HepG2 (cell line): Measurements from ENCODE around the gene CFAP221. TPM values are rescaled to one million over a fixed set of nuclear protein-coding genes. Genes with fewer than 3 reads are reported as not detected.

Experiments used
- CBFB ChIP-seq: sonication (generic); formaldehyde crosslinking; IDR thresholded peaks from 2 replicates; pipeline ENCODE4 v1.4.0; 2020; ENCODE audit warnings: missing genetic modification reagents
- MAFK ChIP-seq, 2 experiments: IDR thresholded peaks in 1 of 2; conservative IDR thresholded peaks in 1 of 2; 2 replicates each; pipeline ENCODE4 v1.6.1; 2011; ENCODE audit warnings: improper control_type of control experiment in 2 of 2, low read length in 2 of 2
- MEIS1 ChIP-seq: sonication (generic); formaldehyde crosslinking; IDR thresholded peaks from 2 replicates; pipeline ENCODE4 v1.9.0; 2021; ENCODE audit warnings: mild to moderate bottlenecking, missing genetic modification reagents, moderate library complexity, borderline replicate concordance
- TBX3 ChIP-seq: fragments of 450-650 bp; IDR thresholded peaks from 2 replicates; pipeline ENCODE4 v1.6.1; 2017; ENCODE audit warnings: antibody characterized with exemption, mild to moderate bottlenecking, inconsistent platforms, borderline replicate concordance
- TCF12 ChIP-seq, 2 experiments: fragments of 450-650 bp in 1 of 2; sonication (generic) in 1 of 2; formaldehyde crosslinking in 1 of 2; IDR thresholded peaks; 2 replicates each; pipeline versions ENCODE4 v1.6.1 to v1.8.0; 2017 to 2022; ENCODE audit warnings: antibody characterized with exemption in 1 of 2, mild to moderate bottlenecking in 1 of 2, missing genetic modification reagents in 1 of 2, moderate library complexity in 1 of 2
- ZBTB33 ChIP-seq: sonication (generic); formaldehyde crosslinking; IDR thresholded peaks from 2 replicates; pipeline ENCODE4 v1.4.0; 2020; ENCODE audit warnings: missing genetic modification reagents
- ZGPAT ChIP-seq: IDR thresholded peaks from 2 replicates; pipeline ENCODE4 v1.6.1; 2016; ENCODE audit warnings: mild to moderate bottlenecking
- ZNF251 ChIP-seq: sonication (generic); formaldehyde crosslinking; IDR thresholded peaks from 2 replicates; pipeline ENCODE4 v1.9.0; 2021; ENCODE audit warnings: mild to moderate bottlenecking, missing genetic modification reagents
- ZNF549 ChIP-seq: sonication (generic); formaldehyde crosslinking; IDR thresholded peaks from 2 replicates; pipeline ENCODE4 v1.5.0; 2020; ENCODE audit warnings: missing genetic modification reagents
- ZNF839 ChIP-seq: sonication (generic); formaldehyde crosslinking; IDR thresholded peaks from 2 replicates; pipeline ENCODE4 v1.4.0; 2020; ENCODE audit warnings: missing genetic modification reagents, mild to moderate bottlenecking, borderline replicate concordance
- polyA plus RNA-seq, 8 experiments: library from polyadenylated mRNA; depleted of rRNA in 3 of 8; stranded (reverse) in 7 of 8; unstranded in 1 of 8; fragments of >200 nt; fragmentation: Illumina TruSeq in 4 of 8; extraction: Trizol in 4 of 8; gene quantifications; 2 replicates each; pipeline versions ENCODE4 v1.2.1 to v1.2.3, GENCODE V29; 2011 to 2016; ENCODE audit warnings: low read depth in 4 of 8, missing spikeins in 1 of 8, mixed read lengths in 1 of 8; ENCODE audit not compliant: insufficient read depth in 1 of 8
- total RNA-seq, 5 experiments: library from RNA; depleted of rRNA; stranded (reverse); fragments of >200 nt; fragmentation: Illumina TruSeq; extraction: Trizol; gene quantifications; 2 replicates each; pipeline ENCODE4 v1.2.3, GENCODE V29; 2016; ENCODE audit warnings: low read depth in 1 of 5
- TF ChIP-seq, protein P1 (sequence below): sonication (generic); formaldehyde crosslinking; IDR thresholded peaks from 2 replicates; pipeline ENCODE4 v1.4.0; 2020; ENCODE audit warnings: missing genetic modification reagents; ENCODE audit errors: not compliant biosample characterization
- TF ChIP-seq, protein P2 (sequence below): sonication (generic); formaldehyde crosslinking; IDR thresholded peaks from 2 replicates; pipeline ENCODE4 v1.4.0; 2020; ENCODE audit warnings: mild to moderate bottlenecking, missing genetic modification reagents
- TF ChIP-seq, protein P3 (sequence below): sonication (generic); formaldehyde crosslinking; IDR thresholded peaks from 2 replicates; pipeline ENCODE4 v1.5.1; 2020; ENCODE audit warnings: missing genetic modification reagents, mild to moderate bottlenecking, borderline replicate concordance

The CFAP221 gene
- total and polyA plus RNA-seq, 2 of the 13 experiments (the other 11 are each of a cell fraction or from before 2014, with no cell fraction given), result not detected

GRCh38 chr2:119678021-119678656 lies 133.9 kb downstream of the CFAP221 start (continued):
- TF ChIP-seq, protein P1, sequence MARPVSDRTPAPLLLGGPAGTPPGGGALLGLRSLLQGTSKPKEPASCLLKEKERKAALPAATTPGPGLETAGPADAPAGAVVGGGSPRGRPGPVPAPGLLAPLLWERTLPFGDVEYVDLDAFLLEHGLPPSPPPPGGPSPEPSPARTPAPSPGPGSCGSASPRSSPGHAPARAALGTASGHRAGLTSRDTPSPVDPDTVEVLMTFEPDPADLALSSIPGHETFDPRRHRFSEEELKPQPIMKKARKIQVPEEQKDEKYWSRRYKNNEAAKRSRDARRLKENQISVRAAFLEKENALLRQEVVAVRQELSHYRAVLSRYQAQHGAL (CRISPR knock-in tag), result no peak
- TF ChIP-seq, protein P2, sequence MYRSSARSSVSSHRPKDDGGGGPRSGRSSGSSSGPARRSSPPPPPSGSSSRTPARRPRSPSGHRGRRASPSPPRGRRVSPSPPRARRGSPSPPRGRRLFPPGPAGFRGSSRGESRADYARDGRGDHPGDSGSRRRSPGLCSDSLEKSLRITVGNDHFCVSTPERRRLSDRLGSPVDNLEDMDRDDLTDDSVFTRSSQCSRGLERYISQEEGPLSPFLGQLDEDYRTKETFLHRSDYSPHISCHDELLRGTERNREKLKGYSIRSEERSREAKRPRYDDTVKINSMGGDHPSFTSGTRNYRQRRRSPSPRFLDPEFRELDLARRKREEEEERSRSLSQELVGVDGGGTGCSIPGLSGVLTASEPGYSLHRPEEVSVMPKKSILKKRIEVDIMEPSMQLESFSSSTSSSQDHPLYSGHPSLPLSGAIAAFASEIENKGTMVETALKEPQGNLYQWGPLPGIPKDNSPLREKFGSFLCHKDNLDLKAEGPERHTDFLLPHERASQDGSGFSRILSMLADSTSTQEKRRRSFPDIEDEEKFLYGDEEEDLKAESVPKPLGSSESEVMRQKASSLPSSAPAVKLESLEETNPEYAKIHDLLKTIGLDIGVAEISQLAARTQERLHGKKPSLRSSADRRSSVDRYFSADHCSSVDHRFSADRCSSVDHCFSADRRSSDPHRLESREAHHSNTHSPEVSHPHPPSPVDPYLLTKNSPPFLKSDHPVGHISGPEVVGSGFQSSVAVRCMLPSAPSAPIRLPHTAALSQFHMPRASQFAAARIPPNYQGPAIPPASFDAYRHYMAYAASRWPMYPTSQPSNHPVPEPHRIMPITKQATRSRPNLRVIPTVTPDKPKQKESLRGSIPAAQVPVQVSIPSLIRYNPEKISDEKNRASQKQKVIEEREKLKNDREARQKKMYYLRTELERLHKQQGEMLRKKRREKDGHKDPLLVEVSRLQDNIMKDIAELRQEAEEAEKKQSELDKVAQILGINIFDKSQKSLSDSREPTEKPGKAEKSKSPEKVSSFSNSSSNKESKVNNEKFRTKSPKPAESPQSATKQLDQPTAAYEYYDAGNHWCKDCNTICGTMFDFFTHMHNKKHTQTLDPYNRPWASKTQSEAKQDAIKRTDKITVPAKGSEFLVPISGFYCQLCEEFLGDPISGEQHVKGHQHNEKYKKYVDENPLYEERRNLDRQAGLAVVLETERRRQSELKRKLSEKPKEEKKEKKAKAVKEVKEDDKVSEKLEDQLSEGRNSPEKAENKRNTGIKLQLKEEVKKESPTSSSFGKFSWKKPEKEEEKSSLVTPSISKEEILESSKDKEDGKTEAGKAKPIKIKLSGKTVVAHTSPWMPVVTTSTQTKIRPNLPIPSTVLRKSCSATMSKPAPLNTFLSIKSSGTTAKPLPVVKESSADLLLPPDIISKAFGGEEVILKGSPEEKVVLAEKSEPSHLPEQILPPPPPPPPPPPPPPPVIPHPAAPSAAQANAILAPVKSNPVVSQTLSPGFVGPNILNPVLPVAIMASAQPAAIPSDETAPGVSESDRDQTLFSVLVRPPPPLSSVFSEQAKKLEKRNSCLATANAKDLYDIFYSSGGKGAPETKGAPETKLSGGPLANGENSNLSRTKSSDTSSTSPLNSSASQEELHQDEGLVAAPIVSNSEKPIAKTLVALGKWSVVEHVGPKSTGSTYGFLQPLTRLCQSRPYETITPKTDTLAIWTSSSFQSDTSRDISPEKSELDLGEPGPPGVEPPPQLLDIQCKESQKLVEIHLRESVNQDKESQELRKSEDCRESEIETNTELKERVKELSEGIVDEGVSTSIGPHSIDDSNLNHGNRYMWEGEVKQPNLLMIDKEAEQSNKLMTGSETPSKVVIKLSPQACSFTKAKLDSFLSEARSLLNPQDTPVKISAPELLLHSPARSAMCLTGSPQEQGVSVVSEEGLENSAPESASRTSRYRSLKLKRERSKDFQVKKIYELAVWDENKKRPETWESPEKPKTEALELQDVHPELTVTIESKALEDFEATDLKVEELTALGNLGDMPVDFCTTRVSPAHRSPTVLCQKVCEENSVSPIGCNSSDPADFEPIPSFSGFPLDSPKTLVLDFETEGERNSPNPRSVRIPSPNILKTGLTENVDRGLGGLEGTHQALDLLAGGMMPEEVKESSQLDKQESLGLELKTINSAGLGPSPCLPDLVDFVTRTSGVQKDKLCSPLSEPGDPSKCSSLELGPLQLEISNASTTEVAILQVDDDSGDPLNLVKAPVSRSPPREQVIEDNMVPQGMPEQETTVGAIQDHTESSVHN, result no peak
- TF ChIP-seq TBX3, result peak; percentile 68; the same call in 1 of the 2 replicates
- no peak for TF ChIP-seq MAFK (conservative IDR thresholded peaks at IDR 0.05 in 1 of 2, IDR thresholded peaks at IDR 0.05 in 1 of 2; ENCODE audit: low read length in 2 of 2)
- TF ChIP-seq CBFB (CRISPR knock-in tag), result no peak
- no peak for TF ChIP-seq ZNF549 (CRISPR knock-in tag)
- TF ChIP-seq MEIS1 (CRISPR knock-in tag), result no peak; the same call in 1 of the 2 replicates
- TF ChIP-seq, protein P3, sequence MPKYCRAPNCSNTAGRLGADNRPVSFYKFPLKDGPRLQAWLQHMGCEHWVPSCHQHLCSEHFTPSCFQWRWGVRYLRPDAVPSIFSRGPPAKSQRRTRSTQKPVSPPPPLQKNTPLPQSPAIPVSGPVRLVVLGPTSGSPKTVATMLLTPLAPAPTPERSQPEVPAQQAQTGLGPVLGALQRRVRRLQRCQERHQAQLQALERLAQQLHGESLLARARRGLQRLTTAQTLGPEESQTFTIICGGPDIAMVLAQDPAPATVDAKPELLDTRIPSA (CRISPR knock-in tag), result no peak
- TF ChIP-seq ZBTB33, result no peak
- no peak for TF ChIP-seq ZNF839 (CRISPR knock-in tag)
- TF ChIP-seq ZGPAT (CRISPR knock-in tag), result no peak
- TF ChIP-seq ZNF251 (CRISPR knock-in tag), result no peak
- no peak for TF ChIP-seq TCF12 (IDR thresholded peaks at IDR 0.05)
- no peak for TF ChIP-seq TCF12 (CRISPR knock-in tag; IDR thresholded peaks at IDR 0.05)
